ENCODE results near the gene C19orf81. TPM values are rescaled to one million over a fixed set of nuclear protein-coding genes. Genes with fewer than 3 reads are reported as not detected.

C19orf81 gene
- total RNA-seq, 2 donors from 2014 or later, result 0.57 TPM; not detected in 1

DNA sequence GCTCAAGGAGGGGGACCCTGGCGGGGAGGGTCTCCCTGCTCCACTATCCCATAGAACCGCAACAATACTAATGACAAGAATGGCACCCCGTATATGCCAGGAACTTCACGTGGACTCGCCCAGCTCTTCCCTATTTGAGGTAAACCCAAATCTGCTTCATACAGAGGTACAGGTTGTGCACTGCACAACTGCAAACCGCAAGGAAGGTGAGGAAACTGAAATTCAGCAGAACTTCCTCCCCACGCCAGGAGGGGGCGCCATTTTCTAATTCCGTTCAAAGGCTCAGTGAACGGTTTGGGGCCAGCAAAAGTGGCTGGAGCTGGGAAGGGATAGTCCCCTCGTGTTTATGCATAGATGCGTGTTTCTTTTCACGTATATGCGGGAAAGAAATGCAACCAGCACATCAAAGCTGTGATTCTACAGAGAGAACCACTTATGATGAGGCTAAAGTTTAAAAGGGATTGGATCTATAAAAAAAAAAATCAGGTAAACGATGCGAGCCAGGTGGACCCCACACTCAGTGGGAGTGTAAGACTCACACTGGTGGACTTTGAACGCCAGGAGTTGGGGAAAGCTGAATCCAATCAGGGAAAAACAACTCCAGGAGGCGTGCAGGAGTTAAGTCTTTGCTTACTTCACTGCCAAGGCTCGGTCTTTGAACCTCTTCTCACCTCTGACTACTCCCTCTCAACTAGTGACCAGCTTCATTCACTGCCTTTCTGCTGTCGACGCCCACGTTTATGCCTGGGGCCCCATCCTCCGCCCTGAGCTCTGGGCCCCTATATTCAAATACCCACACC, 20.3 kb downstream of the C19orf81 start:
- no peak for DNase-seq (ENCODE audit: low spot score)
- intact Hi-C loops (cut with DNase I), result no loop called here

- intact Hi-C loops (cut with DNase I), result no loop called here
- DNase-seq (ENCODE audit: low spot score), result no peak
Observed at GRCh38 chr19:50670102-50670380, 20.8 kb downstream of the C19orf81 start.

- DNase-seq (ENCODE audit: low spot score), result no peak
- intact Hi-C loops (cut with DNase I), result no loop called here
Observed at GRCh38 chr19:50673118-50673517, 23.9 kb downstream of the C19orf81 start.

DNA sequence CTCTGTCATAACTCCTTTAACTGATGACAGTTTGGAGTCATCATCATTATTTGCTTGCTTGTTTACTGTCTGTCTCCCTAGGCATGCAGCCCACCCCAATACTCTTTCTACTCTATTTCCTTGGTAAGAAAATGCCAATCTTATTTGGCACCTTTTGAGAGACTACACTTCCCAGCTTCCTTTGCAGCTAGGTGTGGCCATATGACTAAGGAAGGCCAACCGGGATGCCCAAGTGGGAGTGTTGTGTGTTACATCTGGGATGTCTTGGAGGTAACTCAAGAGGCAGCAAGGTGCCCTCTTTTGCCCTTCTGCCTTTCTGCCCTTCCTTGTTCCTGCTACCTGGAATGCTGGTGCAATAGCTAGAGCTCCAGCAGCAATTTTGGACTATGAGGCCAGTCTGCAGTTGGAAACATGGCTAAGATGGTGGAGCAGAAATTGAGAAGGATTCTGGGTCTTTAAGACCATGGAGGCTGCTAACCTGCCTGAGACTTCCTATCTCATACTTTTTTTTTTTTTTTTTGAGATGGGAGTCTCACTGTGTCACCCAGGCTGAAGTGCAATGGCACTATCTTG, 27.5 kb downstream of the C19orf81 start:
- intact Hi-C loops (cut with DNase I), result no loop called here
- no peak for DNase-seq (ENCODE audit: low spot score)

DNA sequence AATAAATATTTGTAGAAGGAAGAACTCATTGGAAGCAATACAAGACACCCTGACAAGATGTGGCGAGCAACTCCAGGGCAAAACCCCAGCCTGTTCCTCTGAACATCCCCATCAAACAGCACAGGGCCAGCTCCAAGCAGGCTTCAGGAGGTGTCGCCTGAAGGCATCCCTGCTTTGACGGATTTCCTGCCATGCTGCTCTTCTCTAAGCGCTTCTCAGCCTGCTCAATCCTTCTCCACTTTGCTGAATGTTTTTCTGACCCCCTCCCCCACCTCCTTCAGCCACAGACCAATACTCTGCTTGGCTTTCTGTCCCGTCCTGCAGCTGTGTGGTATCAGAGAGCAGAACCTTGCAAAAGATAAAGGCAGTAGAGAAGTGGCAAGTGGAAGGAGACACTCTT, 28.4 kb downstream of the C19orf81 start:
- intact Hi-C loops (cut with DNase I), result no loop called here
- DNase-seq (ENCODE audit: low spot score), result no peak

- DNase-seq (ENCODE audit: low spot score), result no peak
- intact Hi-C loops (cut with DNase I), result no loop called here
Observed at GRCh38 chr19:50678323-50678722, 29.1 kb downstream of the C19orf81 start.

- peak; percentile 94 for DNase-seq (ENCODE audit: low spot score)
- intact Hi-C loops (cut with DNase I), result no loop called here
Observed at GRCh38 chr19:50679177-50680125, 30.2 kb downstream of the C19orf81 start.

DNA sequence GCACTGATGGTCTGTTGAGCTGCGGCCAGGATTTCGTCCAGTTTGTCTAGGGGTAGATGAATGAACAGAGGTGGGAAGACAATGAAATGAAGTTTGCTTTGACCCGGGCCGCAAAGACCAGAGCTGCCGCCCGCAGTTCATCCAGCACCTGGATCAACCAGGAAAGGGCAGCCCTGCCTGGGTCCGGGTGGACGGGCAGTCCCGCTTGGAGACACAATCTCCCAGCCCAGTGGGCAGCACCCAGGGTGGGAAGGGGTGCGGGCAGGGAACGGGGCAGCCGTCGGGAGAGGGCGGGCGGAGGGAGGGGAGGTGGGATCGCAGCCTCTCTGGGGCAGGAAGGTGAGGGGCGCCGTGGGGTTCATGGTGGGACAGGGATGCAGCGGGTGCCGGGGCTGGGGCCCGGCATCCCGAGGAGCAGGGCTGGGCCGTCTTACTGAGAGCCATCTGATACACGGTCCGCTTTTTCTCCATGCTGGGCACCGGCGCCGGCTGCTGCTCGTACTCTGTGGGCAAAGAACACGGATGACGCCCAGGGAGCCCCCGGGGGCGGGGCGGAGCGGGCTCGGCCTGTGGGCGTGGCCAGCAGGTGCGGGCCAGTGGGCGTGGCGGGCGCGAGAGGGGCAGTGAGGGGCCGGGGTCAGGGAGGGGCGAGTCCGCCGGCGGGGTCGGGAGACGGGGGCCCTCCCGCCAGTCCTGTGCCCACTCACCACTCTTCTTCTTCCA, 37.2 kb downstream of the C19orf81 start:
- no peak for DNase-seq (ENCODE audit: low spot score)
- intact Hi-C loops (cut with DNase I), result loop anchor here in 1 of 2 donors (1.0 kb wide), 1 partner anchor 26 kb away; no protein-coding TSS in a partner anchor

DNA sequence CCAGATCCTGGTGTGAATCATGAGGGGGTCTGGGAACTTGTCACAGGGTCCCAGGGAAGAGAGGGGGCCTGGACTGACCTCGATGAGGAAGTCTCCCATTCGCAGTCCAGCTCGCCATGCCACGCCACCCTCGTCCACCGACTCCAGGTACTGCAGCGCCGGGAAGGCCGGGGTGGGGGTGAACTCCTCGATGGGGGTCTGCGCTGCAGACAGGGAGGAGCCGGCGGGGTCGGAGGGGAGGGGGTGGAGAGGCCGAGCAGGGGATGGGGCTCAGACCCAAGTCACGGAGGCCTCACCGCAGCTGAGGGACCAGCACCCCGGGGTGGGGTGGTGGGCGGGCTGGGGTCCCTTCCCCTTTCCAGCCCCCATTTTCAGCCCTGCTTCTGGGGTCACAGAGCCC, 39.5 kb downstream of the C19orf81 start:
- intact Hi-C loops (cut with DNase I), result no loop called here

GRCh38 chr19:50690439-50690838, 41.2 kb downstream of the C19orf81 start:
- intact Hi-C loops (cut with DNase I), result no loop called here
- DNase-seq (ENCODE audit: low spot score), result no peak

More for the DNA sequence above, 39.5 kb downstream of the C19orf81 start:
- DNase-seq (ENCODE audit: low spot score), result no peak

DNA sequence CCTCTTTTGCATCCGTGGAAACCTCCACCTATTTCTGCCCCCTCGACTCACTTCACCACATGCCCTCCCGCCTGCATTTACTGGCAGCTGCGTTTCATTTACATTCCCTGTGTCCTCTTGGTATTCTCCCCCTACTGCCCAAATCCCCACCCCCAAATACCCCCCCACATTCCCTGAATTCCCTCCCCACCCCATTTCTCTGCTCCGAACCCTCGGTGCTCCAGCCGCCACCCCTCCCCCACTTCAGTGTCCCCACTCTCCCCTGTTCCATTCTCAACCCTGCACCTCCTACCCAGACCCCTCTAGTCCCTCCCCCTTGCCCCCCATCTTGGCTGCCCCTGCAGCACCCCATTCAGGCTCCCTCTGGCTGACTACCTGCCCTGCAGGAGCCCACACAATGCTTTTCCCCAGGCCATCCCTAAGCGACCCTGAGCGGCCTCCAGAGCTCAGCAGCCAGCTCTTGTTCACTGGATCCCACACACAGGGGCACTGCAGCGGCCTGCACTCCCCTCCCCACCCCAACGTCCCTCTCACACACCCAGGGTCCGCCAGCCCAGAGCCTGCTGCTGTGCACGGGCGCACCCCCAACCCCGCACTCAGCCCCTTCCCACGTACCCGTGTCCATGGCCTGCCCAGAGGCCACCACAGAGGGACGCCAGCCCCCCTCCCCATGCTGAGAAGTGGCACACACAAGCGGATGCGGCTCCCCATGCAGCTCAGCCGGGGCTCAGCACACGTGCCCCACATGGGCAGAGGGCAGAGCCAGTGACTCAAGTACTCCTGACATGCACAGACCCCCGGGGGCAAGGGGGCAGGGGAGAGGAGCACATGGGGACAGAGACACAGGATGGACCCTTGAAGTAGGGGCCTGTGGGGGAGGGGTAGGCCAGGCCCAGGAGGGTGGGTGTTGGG, 44.1 kb downstream of the C19orf81 start:
- intact Hi-C loops (cut with DNase I), result no loop called here
- no peak for DNase-seq (ENCODE audit: low spot score)

DNA sequence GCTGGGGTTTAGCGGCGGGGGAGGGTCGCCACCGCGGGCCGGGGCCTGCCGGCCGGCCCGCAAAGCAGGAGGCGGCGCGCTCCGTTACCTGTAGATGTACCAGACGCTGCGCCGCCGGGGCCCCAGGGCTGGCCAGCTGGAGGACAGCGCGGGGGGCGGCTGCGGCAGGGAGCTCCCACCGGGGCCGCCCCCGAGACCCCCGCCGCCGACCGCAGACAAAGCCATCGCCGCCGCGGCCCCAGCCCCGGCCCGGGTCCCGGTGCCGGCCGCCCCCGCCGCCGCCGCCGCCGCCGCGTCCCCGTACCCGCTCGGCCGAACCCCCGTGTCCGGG, 45.5 kb downstream of the C19orf81 start:
- intact Hi-C loops (cut with DNase I), result no loop called here
- DNase-seq (ENCODE audit: low spot score), result no peak

GRCh38 chr19:50695251-50696093, 46.2 kb downstream of the C19orf81 start:
- intact Hi-C loops (cut with DNase I), result no loop called here
- no peak for DNase-seq (ENCODE audit: low spot score)

DNA sequence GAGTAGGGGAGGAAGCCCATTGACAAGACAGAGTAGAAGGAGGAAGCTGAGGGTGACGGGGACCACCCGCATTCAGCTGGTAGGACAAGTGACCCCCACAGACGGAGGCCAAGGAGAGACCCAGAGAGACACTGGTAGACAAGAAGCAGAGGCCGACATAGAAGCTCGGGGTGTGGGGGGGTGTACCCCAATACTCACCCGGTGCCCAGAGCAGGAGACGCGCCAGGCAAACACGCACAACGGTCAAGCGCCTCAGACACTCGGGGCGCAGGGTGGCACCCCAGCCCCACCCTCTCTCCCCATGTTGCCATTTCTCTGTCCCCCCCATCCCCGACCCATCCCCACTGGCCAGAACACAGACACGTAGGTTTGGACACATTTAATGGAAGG, 46.8 kb downstream of the C19orf81 start:
- intact Hi-C loops (cut with DNase I), result no loop called here
- DNase-seq (ENCODE audit: low spot score), result no peak

DNA sequence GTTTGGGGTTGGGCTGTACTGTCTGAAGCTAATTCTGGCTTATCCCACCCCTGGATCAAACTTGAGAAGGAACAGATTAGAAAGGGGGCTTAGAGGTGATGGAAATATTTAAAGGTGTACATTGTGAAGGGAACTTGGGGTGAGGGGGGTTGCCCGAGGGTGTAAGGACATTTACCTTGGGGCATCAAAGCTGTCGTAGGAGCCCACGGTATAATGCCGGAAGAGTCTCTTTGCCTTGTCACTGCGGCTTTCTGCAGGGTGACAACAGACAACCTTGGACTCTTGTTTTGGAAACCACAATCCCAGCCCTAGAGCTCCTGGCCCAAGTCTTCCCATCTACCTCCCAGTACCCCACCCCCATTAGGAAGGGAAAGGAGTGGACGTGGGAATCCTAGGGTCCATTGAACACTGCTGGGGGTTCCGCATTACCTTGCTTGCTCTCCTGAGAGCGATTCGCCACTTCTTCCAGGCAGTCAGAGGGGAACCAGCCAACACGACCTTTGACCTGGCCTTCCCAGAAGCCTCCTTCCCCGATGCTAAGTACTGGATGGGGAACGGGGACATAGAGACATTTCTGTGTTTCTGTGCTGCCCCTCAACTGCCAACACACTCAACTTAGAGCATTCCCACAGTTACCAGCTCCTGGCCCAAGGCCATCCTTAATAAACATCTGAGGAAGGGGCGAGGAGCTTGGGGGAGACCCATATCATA, 48.3 kb downstream of the C19orf81 start:
- intact Hi-C loops (cut with DNase I), result no loop called here
- DNase-seq (ENCODE audit: low spot score), result no peak

- DNase-seq (ENCODE audit: low spot score), result no peak
- intact Hi-C loops (cut with DNase I), result no loop called here
Observed at GRCh38 chr19:50701367-50701985, 52.2 kb downstream of the C19orf81 start.

Data from posterior vena cava (tissue), 2 donors.